Posterior cingulate gyrus (tissue), 11 donors: Measurements from ENCODE around the gene OSBPL2.

Source experiments
- DNase-seq, 10 donors: peaks; one replicate each; pipeline versions ENCODE4 v3.0.0 to v3.0.0-alpha.2; 2020 to 2021; ENCODE audit warnings: mixed read lengths in 3 of 10
- intact Hi-C: fragments of 100-400 bp; cut with DNase I; formaldehyde crosslinking; loops from one replicate; pipeline ENCODE4 v1.15.1; 2023

Gene OSBPL2

DNA sequence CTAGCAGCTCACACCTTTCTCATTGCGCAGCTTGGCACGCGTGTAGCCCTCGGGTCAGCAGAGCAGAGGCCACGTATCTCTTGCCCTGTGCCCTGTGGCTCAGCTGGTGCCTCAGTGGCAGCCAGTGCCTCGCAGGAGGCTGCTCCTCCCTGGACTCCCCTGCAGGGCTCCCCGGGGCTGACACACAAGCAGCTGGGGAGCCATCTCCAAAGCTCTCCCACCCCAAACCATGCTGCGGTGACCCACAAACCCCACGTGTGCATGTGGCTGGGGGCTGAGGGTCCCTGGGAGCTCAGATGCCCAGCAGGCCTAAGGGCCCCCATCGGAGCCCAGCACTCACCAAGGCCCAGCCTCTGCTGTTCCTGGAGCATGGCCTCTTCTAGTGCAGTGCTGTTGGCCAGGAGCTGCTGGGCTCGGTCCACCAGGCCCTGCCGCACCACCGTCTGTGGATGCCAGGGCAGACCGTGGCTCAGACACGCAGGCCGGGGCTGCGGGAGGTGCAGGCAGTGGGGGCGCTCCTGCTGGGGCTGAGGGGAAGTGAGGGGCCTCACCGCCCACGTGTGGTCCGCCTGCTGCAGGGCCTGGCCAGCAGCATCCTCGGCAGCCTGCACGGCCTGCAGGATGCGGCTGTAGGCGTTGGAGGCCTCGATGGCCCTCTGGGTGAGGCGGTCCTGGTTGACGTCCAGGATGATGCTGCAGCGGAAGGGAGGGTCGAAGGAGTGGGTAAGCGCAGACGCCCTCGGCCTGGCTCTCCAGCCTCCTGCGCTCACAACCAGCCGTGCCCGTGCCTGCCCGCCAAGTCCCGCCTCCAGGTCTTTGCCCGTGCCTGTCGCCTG lies 78.2 kb downstream of the OSBPL2 start:
- peak in 7 of 10 donors; percentile 34 to 92 (median 53) for DNase-seq
- intact Hi-C loops = no loop called here

DNA sequence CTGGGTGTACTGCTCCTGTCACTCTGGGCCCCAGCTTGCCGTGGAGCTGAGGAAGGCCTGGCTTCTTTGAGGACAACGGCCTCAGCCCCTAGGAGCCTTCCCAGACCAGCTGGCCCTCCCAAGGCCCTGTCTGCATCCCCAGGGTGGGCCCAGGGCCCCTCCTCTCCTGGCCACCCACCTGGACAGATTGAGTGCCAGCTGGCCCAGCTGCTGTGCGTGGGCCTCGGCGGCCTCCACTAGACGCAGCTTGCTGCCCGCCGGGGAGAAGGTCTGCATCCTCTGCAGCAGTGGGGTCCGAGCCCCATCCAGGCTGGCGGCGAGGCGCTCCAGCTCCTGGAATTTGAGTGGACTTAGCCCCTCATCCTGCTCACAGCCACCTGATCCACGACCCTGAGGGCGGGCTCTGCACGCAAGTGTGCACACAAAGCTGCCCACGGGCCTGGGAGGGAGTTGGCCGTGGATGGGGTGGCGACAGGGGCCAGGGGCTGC lies 78.9 kb downstream of the OSBPL2 start:
- no peak for DNase-seq
- intact Hi-C loops = no loop called here

DNA sequence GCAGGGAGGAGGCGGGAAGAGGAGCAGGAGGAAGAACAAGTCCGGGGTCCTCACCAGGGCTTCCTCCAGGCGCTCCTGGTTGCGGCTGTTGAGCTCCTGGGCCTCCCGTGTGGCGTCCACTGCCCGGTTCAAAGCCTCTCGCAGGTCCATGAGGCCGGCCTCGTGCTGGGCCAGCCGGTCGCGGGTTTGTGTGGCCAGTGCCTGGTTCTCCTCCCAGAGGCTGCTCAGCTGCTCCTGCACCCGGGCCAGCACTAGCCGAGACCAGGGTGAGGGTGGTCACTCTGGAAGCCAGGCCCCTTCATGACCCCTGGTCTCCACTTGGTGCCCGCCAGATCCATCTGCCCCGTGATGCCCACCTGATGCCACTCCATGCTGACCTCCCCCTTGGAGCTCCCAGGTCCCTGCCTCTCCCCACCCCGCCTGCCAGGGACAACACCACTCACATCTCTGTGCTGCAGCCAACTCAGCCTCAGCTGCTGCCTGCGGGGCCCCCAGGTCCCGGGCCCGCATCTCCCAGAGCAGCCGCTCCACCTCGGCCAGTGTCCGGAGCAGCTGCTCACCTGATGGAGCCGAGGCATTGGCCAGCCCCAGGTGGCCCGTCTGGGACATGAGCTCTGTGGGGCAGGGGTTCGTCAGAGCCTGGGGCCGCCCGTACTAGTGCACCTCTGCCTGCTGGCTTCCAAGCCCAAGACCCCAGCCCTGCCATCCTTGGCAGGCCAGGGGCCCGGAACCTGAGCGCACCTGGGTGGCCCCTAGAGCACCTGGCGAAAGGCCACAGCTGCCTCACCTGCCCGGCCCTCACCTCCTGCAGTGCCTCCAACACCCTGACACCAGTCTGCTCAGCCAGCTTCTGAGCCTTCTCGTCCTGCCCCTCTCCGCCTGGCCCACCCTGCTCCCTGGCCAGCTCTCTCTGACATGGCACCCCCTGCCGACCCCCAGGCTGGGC lies 80.4 kb downstream of the OSBPL2 start:
- intact Hi-C loops = no loop called here
- no peak for DNase-seq

DNA sequence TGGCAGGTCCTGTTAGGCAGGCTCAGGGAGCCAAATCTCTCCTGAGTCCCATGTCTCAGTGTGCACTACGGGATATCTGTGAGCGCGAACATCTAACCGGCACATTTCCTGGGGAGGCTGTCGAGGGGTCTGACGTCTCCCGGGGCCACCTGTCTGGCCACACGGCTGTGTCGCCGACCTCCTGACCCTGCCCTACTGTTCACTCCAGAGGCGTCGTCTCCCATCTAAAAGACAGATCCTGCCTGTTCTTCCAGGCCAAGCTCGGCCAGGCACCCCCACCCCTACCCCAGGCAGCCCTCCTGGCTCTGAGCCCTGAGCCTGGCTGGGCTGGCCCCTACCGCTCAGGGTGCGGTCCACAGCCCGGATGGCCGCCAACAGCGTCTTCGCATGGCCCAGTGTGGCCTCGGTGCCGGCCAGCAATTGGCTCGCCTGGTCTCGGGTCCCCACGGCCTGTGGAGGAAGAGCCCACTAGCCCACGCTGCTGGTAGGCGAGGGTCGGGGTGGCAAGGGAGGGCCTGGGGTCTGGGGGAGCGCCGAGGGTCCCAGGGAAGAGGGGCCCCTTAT lies 81.1 kb downstream of the OSBPL2 start:
- DNase-seq = no peak
- intact Hi-C loops = no loop called here

DNA sequence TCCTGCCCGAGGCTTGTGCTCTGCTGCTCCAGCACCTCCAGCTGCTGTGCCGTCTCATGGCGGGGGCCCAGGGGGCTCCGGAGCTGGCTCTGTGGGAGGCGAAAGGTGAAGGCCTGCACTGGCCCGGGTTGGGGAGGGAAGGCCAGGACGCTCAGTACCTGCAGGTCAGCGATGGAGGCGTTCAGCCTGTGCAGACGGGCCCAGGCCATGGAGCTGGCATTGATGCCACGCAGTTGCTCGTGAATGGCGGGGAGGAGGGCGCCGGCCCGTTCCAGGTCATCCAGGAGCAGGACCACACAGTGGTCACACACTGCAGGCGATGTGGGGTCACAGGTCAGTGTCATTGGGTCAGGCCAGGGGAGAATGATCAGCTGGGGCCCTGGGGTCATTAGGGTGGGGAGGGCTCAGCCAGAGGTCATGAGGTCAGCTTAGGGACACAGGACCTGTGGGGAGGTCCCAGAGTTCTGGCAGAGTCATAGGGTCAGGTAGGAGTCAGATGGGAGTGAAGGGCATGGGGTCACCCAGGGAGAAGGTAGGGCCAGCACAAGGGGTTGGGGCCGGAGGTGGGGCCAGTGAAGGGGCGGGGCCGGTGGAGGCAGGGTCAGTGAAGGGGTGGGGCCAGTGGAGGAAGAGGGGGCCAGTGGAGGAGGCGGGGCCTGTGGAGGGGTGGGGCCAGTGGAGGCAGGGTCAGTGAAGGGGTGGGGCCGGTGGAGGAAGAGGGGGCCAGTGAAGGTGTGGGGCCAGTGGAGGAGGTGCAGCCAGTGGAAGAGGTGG lies 82.4 kb downstream of the OSBPL2 start:
- intact Hi-C loops = no loop called here
- DNase-seq = no peak

DNA sequence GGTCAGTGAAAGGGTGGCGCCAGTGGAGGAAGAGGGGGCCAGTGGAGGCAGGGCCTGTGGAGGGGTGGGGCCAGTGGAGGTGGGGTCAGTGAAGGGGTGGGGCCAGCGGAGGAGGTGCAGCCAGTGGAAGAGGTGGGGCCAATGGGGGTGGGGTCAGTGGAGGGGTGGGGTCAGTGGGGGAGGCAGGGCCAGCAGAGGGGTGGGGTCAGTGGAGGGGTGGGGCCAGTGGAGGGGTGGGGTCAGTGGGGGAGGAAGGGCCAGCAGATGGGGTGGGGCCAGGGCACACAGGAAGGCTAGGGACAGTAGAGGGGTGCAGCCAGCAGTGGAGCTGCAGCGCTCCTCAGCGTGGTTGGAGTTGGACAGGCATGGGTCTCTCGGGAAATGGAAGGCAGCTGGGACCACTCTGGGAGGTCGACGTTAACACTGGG lies 83.2 kb downstream of the OSBPL2 start:
- DNase-seq = no peak

DNA sequence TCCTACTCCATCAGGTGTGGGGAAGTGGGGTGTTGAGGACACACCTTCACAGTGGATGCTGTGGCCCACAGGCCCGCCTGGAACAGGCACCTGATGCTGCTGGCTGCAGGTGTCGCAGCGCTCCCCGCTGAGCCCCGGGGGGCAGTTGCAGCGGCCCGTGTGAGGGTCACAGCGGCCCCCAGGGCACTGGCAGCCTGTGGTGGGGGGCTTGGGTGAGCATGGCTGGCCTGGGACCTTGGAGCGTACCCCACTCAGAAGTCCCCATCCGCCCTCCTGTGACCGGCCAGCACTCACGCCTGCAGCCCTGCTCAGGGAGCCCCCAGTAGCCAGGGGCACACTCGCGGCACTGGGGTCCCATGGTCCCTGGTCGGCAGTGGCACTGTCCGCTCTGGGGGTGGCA lies 83.7 kb downstream of the OSBPL2 start:
- no peak for DNase-seq
- intact Hi-C loops = no loop called here

More for the DNA sequence above, 83.2 kb downstream of the OSBPL2 start:
- intact Hi-C loops = no loop called here

DNA sequence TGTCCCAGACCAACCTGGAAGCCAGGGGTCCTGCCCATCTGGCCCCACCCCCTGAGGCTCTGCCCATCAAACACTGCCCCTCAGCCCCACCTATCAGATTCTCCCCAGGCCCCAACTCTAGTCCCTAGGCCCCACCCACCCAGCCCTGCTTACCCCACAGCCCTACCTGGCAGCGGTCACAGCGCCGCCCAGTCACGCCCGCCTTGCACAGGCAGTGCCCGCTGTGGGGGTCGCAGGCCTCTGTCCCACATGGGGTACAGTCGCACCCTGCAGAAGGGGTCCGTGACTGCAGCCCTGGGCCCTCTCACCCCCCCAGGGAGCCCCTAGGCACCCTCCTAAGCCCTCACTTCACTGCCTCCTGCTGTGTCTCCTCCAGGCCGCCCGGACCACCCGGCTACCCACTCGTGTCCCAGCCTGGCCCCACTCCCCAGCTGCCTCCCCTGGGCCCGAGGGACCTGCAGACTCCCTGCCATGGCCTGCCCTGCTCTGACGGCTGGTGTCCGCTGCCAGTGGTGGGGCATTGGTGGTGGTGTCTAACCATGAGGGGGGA lies 84.2 kb downstream of the OSBPL2 start:
- intact Hi-C loops = no loop called here
- DNase-seq = no peak

DNA sequence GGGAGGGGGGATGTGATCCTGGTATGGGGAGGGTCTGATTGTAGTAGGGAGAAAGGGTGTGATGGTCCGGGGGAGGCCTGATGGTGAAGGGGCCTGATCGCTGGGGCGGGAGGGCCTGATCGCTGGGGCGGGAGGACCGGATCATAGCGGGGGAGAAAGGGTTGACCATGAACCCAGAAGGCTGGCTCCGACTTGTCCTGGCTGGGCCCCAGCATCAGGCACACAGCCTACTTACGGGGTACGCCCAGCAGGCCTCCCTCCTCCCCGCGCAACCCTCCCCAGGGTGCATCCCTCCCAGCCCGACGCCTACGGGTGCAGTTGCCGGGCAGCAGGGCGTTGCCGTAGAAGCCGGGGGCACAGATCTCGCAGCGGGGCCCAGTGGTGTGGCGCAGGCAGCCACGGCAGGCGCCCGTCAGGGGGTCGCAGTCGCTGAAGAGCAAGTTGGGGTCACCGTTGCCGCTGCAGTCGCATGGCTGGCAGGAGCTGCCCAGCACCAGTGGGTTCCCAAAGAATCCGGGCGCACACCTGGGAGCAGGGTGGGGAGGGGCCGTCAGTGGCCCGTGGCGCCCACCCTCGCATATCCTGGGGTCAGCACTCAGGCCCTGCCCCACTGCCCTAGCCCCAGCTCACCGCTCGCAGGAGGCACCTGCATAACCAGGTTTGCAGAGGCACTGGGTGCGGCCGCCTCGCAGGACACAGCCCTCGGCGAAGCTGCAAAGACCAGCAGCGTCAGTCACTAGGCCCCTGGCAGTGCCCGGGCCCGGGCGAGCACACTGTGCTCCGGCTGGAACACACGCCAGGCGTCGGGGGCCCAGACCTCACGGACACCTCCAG lies 85.0 kb downstream of the OSBPL2 start:
- intact Hi-C loops = no loop called here
- no peak for DNase-seq

DNA sequence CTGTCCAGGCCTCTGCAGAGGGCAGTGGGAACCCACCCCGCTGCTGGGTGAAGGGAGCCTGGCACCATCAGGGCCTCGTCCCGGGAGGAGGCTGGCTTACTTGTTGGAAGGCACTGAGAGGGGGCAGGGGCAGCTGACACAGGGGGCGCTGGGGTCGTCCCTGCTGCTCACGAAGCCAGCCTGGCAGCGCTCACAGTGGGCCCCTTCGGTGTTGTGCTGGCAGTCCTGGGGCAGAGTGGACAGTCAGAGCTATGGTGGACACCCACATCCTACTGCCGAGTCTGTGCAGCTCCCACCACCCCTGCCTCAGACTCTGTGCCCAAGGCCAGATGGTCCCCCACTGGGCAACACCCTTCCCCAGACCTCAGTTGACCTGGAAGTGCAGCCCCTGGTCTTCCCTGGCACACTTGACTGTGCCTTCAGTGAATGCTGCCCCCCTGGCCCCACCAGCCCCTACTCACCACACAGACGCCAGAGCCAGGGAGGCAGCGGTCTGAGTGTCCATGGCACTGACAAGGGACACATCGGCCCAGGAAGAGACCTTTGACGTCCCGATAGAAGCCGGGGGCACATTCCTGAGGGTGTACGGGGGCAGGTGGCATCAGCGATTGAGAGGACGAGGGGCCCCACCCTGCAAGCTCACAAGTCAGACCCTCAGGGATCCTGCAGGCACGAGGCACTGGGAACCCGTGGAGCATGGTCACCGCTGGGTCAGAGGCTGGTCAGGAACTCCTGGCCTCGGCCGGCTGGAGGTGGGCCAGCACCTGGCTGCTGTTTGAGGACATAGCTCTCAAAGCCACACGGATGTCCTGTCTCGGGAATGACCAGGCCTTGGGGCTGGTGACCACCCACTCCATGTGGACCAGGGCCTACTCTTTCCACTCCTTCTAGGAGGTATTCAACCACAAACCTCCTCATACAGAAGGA lies 85.9 kb downstream of the OSBPL2 start:
- intact Hi-C loops = no loop called here
- no peak for DNase-seq

DNA sequence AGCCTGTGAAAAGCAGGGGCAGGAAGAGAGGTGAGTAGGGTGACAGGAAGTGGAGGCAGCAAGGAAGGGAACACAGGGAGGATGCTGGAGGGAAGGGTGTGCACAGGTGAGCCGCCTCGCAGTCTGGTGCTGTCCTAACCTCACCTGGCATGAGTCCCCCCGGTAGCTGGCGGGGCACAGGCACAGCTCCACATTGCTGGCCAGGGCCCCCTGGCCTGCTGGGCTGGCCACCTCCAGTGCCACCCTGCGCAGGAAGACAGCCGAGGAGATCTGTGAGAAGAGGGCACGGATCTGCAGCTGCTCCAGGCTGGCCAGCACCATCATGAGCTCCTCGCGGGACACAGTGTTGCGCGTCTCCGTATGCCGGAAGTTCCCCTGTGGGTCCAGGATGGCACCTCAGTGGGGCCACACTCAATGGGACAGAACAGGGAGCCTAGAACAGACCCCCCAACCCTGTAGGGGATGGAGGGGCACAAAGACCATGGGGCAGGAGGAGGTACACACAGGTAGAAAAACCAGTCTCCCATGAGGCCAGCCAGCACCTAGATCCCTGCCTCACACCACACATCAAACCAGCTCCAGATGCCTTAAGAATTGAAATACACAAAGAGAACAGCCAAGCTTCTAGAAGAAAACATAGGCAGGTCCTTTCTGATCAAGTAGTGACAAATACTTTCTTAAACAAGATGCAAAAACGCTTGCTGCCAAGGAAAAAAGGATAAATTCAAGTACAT lies 87.0 kb downstream of the OSBPL2 start:
- intact Hi-C loops = no loop called here
- DNase-seq = no peak

DNA sequence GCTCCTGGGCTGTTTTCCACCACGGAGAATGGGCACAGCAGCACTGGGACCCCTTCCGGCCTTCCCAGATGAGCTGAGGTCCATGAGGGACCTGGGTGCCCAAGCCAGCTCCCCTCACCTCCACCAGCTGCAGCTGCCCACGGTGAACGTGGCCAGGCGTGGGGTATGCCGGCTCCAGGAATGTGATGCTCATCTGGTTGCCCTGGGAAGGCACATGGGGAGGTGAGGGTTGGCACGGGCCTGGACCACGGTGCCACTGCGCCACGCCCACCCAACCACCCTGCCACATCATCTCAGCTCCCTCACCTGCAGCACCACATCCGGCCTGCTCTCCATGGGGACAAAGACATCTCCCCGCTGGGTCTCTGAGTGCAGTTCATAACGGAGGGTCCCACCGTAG lies 88.2 kb downstream of the OSBPL2 start:
- intact Hi-C loops = no loop called here
- no peak for DNase-seq

DNA sequence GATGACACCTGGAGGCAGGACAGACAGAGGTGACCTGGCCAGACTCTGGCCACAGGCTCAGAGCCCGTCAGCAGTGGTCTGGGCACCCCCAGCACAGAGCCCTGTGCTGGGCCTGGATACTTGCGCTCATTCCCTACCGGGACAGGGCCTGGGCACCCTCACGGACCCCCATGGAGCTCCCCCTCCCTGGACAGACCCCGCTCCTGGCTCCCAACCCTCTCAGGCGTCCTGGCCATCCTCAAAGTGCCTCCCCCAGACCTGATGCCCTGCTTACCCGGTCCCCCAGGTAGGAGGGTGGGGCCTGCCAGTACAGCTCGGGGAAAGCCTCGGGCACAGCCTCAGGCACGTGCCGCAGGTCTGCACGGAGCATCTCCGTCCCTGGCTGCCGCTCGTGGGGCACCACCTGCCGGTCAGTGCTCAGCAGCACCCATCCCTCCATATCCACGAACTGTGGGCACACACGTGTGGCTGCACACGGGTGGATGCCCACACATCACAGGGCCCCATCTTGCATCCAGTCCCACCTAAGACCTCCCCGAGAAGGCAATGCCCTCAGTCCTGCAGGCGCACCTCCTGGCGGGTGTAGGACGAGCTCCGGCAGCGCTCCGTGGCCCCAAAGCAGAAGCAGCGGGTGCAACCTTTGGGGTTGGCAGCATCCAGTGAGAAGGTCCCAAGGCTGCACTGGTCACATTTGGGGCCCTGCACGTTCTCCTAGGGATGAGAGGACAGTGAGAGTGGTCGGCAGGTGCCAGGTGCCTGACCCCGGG lies 88.8 kb downstream of the OSBPL2 start:
- intact Hi-C loops = no loop called here
- DNase-seq = no peak

DNA sequence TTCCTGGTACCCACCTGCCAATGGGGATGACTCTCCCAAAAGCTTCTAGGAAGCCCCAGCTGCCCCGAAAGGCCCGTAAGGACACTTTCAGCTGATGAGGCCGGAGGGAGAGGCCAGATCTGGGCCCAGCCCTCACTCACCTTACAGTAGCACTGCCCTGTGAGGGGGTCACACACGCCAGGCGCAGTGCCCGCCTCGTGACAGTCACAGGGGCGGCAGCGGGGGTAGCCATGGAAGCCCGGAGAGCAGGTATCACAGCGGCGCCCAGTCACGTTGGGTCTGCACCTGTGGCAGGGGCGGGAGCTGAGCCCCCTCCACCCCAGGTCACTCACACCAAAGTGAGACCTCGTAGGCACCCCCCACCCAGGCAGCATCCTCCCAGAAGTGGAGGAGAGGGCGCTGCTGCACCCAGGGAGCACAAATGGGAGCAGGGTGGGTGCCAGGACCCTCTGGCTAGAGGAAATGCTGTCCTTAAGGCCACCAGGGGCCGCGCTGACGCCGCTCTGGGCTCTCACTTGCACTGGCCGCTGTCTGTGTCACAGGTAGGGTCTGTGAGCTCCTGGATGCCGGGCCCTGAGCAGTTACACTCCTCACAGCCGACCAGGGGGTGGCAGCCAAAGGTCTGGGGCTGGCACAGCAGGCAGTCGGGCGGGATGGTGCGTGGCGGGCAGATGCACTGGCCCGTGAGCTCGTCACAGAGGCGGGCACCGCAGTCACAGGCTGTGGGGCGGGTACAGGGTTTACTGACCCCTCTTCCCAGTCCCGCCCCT lies 89.6 kb downstream of the OSBPL2 start:
- no peak for DNase-seq

DNA sequence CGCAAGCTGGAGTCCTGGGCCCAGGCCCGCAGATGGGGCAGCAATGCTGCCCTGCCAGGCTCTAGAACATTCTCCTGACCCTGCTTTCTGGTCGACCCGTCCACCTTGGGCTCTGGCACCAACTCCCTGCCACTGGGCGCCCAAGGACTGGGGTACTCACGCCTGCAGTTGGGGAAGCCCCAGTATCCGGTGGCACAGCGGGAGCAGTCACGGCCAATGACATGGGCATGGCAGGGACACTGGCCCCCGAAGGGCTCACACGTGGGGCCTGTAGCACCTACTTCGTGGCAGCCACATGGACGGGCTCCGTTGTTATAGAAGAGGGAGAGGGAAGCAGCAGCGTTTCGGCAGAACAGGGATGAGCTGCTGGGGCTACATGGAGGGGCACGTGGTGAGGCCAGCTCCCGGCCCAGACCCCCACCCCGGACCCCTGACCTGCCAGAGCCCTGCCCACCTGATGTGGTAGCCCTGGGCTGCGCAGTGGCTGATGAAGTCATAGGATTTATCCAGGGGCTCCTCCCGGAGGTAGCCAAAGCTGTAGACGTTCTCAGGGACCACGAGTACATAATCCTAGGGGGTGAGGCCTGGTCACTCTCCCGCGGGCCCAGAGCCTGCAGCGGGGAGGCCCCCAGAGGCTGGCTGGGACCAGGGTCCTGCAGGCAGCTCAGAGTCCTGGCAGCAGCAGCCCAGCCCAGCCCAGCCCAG lies 90.5 kb downstream of the OSBPL2 start:
- intact Hi-C loops = no loop called here
- no peak for DNase-seq

More for the DNA sequence above, 89.6 kb downstream of the OSBPL2 start:
- intact Hi-C loops = no loop called here
